IMR-90 (cell line): ENCODE results near the gene CWC15. TPM values are rescaled to one million over a fixed set of nuclear protein-coding genes. Genes with fewer than 3 reads are reported as not detected.
"Not testable (repeated sequence)": the region's sequence is repeated elsewhere in the genome, so short reads cannot be mapped to it uniquely, and the experiment has no call there.

Source experiments
- ATAC-seq: fragments of 200-7000 bp; cut with Tn5 transposase; 2 replicates; pipeline ENCODE4 v1.9.1; 2020; ENCODE audit warnings: low read depth, mild to moderate bottlenecking, moderate library complexity
- BruUV-seq: library from RNA; stranded (reverse); fragments of 400-500 nt; replicated peaks from 2 replicates; lab custom pipeline; 2021; lab: Mats Ljungman, UMichigan
- CTCF ChIA-PET: fragments of 300-600 bp; formaldehyde crosslinking; extraction: SDS; loops from one replicate; lab custom pipeline; 2021; ENCODE audit warnings: antibody characterized with exemption; lab: Yijun Ruan, JAX
- POLR2A ChIA-PET: fragments of 300-600 bp; sonication (Branson Sonifier 250); formaldehyde crosslinking; loops from one replicate; lab custom pipeline; 2022; ENCODE audit warnings: antibody characterized with exemption; ENCODE audit not compliant: unreplicated experiment; lab: Charles Lee
- DNase-seq: peaks from one replicate; pipeline ENCODE4 v3.0.0; 2013
- H2AFZ ChIP-seq: replicated peaks from 2 replicates; pipeline ENCODE3; 2013; ENCODE audit warnings: low read length, mild to moderate bottlenecking; ENCODE audit not compliant: poor library complexity
- H2AK5ac ChIP-seq: 2 replicates; pipeline ENCODE4 v1.6.1; 2013; ENCODE audit warnings: low read depth, low read length, inconsistent platforms
- H2AK9ac ChIP-seq: replicated peaks from 2 replicates; pipeline ENCODE3; 2013; ENCODE audit warnings: mild to moderate bottlenecking, low read depth, low read length, moderate library complexity; ENCODE audit not compliant: poor library complexity
- H2BK120ac ChIP-seq: 2 replicates; pipeline ENCODE4 v1.6.1; 2013; ENCODE audit warnings: low read depth, low read length, inconsistent platforms
- H2BK15ac ChIP-seq: 3 replicates; pipeline ENCODE4 v1.6.1; 2013; ENCODE audit warnings: low read depth, low read length, inconsistent platforms
- H2BK20ac ChIP-seq: 2 replicates; pipeline ENCODE4 v1.6.1; 2013; ENCODE audit warnings: low read depth, mild to moderate bottlenecking, inconsistent platforms, low read length, moderate library complexity
- H2BK5ac ChIP-seq: 2 replicates; pipeline ENCODE4 v1.6.1; 2013; ENCODE audit warnings: mild to moderate bottlenecking, low read depth, low read length, inconsistent platforms; ENCODE audit not compliant: poor library complexity, severe bottlenecking
- H3K14ac ChIP-seq: replicated peaks from 2 replicates; pipeline ENCODE4 v1.6.1; 2013; ENCODE audit warnings: low read depth, low read length, inconsistent platforms
- H3K18ac ChIP-seq: 2 replicates; pipeline ENCODE4 v1.6.1; 2013; ENCODE audit warnings: low read depth, low read length, control low read depth
- H3K23ac ChIP-seq: 2 replicates; pipeline ENCODE4 v1.6.1; 2013; ENCODE audit warnings: low read depth, low read length, inconsistent platforms
- H3K27ac ChIP-seq: 2 replicates; pipeline ENCODE4 v1.5.1; 2013; ENCODE audit warnings: mild to moderate bottlenecking, control low read depth, low read length; ENCODE audit not compliant: insufficient read depth
- H3K27me3 ChIP-seq: 2 replicates; pipeline ENCODE4 v1.6.1; 2013; ENCODE audit warnings: low read length; ENCODE audit not compliant: control insufficient read depth, insufficient read depth
- H3K36me3 ChIP-seq: 2 replicates; pipeline ENCODE4 v1.6.1; 2013; ENCODE audit warnings: low read length, mixed read lengths; ENCODE audit not compliant: control insufficient read depth, insufficient read depth
- H3K4ac ChIP-seq: 2 replicates; pipeline ENCODE4 v1.6.1; 2013; ENCODE audit warnings: low read depth, low read length, inconsistent platforms
- H3K4me1 ChIP-seq: 2 replicates; pipeline ENCODE4 v1.6.1; 2013; ENCODE audit warnings: low read length, mixed read lengths; ENCODE audit not compliant: control insufficient read depth, insufficient read depth
- H3K4me2 ChIP-seq: 2 replicates; pipeline ENCODE4 v1.6.1; 2013; ENCODE audit warnings: low read depth, mild to moderate bottlenecking, control low read depth, low read length, moderate library complexity
- H3K4me3 ChIP-seq: 2 replicates; pipeline ENCODE4 v1.5.1; 2013; ENCODE audit warnings: low read depth, mild to moderate bottlenecking, control low read depth, low read length, moderate library complexity; ENCODE audit not compliant: insufficient read depth
- H3K56ac ChIP-seq: 2 replicates; pipeline ENCODE4 v1.6.1; 2013; ENCODE audit warnings: low read length, inconsistent platforms; ENCODE audit not compliant: insufficient read depth; ENCODE audit errors: extremely low read depth
- H3K79me1 ChIP-seq, 2 experiments: 2 replicates each; pipeline ENCODE4 v1.6.1; 2013; ENCODE audit warnings: low read length in 2 of 2, inconsistent platforms in 1 of 2, low read depth in 1 of 2
- H3K9ac ChIP-seq: 2 replicates; pipeline ENCODE4 v1.6.1; 2013; ENCODE audit warnings: low read depth, low read length, control low read depth
- H3K9me1 ChIP-seq: 2 replicates; pipeline ENCODE4 v1.6.1; 2013; ENCODE audit warnings: low read length, inconsistent platforms; ENCODE audit not compliant: insufficient read depth
- H3K9me3 ChIP-seq: 2 replicates; pipeline ENCODE4 v1.6.1; 2013; ENCODE audit warnings: low read length; ENCODE audit not compliant: control insufficient read depth, insufficient read depth
- H4K20me1 ChIP-seq: 2 replicates; pipeline ENCODE4 v1.6.1; 2013; ENCODE audit warnings: low read length, inconsistent platforms; ENCODE audit not compliant: insufficient read depth
- H4K5ac ChIP-seq: 2 replicates; pipeline ENCODE4 v1.6.1; 2013; ENCODE audit warnings: mild to moderate bottlenecking, low read depth, low read length, control low read depth
- H4K8ac ChIP-seq, 2 experiments: 2 replicates each; pipeline ENCODE4 v1.6.1; 2013; ENCODE audit warnings: low read depth in 2 of 2, low read length in 2 of 2, control low read depth in 1 of 2, inconsistent platforms in 1 of 2
- H4K91ac ChIP-seq: 2 replicates; pipeline ENCODE4 v1.6.1; 2013; ENCODE audit warnings: low read depth, low read length, inconsistent platforms; ENCODE audit not compliant: insufficient read depth
- dilution Hi-C: fragments of 300-500 bp; cut with HindIII; formaldehyde crosslinking; loops from one replicate; pipeline ENCODE4 v1.14.3; 2018; ENCODE audit warnings: low sequenced_read_pairs; ENCODE audit not compliant: unreplicated experiment
- in situ Hi-C: fragments of 300-500 bp; cut with MboI; formaldehyde crosslinking; loops from 3 replicates; pipeline ENCODE4 v1.14.3; 2019; ENCODE audit warnings: low sequenced_read_pairs, inconsistent platforms, mixed read lengths
- intact Hi-C: fragments of 100-400 bp; cut with micrococcal nuclease; formaldehyde crosslinking; loops from 2 replicates; pipeline ENCODE4 v1.10.0; 2022
- polyA plus RNA-seq, 3 experiments: library from polyadenylated mRNA; depleted of rRNA; stranded (reverse); fragments of >200 nt; gene quantifications; 2 replicates each; pipeline ENCODE4 v1.2.3, GENCODE V29; 2012; ENCODE audit warnings: low replicate concordance in 1 of 3
- total RNA-seq: library from RNA; depleted of rRNA; stranded (reverse); fragments of >200 nt; gene quantifications from 2 replicates; pipeline ENCODE4 v1.2.3, GENCODE V29; 2012

The CWC15 gene
- total and polyA plus RNA-seq, 2 of the 4 experiments (the other 2 are of a cell fraction), result 38.4 to 48.6 TPM

DNA sequence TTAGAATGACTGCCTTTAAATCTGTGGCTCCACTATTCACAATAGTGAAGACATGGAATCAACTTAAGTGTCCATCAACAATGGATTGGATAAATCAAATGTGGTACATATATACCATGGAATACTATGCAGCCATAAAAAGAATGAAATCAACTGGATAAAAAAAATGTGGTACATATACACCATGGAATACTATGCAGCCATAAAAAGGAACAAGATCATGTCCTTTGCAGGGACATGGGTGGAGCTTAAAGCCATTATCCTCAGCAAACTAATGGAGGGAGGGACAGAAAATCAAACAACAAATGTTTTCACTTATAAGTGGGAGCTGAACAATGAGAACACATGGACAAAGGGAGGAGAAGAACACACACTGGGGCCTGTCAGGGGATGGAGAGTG, 41.3 kb downstream of the CWC15 start:
- H2AFZ ChIP-seq, H3K27me3 ChIP-seq, DNase-seq, H3K36me3 ChIP-seq, H2AK9ac ChIP-seq, H3K9me3 ChIP-seq, POLR2A ChIA-PET, H4K20me1 ChIP-seq, H3K9ac ChIP-seq, H3K4me3 ChIP-seq, H3K4me2 ChIP-seq, intact Hi-C loops, CTCF ChIA-PET, ATAC-seq, H3K27ac ChIP-seq, H3K14ac ChIP-seq, H3K56ac ChIP-seq, dilution Hi-C loops, BruUV-seq: not testable (repeated sequence)
- H2AK5ac ChIP-seq, result peak overlapping the region; percentile 85
- peak overlapping the region; percentile 91; the same call in 1 of the 3 replicates for H2BK15ac ChIP-seq
- peak overlapping the region; percentile 94 for H2BK20ac ChIP-seq
- peak overlapping the region; percentile 31; the same call in 1 of the 2 replicates for H4K5ac ChIP-seq
- peak overlapping the region; percentile 28; the same call in 1 of the 2 replicates for H3K23ac ChIP-seq
- peak overlapping the region; percentile 75 for H2BK120ac ChIP-seq
- H4K91ac ChIP-seq, result peak overlapping the region; percentile 38; the same call in 1 of the 2 replicates
- H3K18ac ChIP-seq, result peak overlapping the region; percentile 94; the same call in 1 of the 2 replicates
- H3K4me1 ChIP-seq, result peaks cover 35% of the 10 kb centered on the region
- peak overlapping the region; percentile 87; the same call in 1 of the 2 replicates for H3K4ac ChIP-seq
- in situ Hi-C loops, result loop anchor here (25.0 kb wide), 1 partner anchor 795 kb away; the partner anchor contains the start of gene PANX1
- H3K79me1 ChIP-seq, result peaks cover 0 to 16% of the 10 kb centered on the region in 2 experiments; a peak in 2 of 4 replicates
- H3K9me1 ChIP-seq, result peaks cover 38% of the 10 kb centered on the region
- peak overlapping the region; percentile 5 to 41; a peak in 2 of 4 replicates for H4K8ac ChIP-seq
- peak overlapping the region; percentile 48 for H2BK5ac ChIP-seq
